Motor neuron (in vitro differentiated cells): ENCODE measurements around the gene TMEM121B. TPM values are rescaled to one million over a fixed set of nuclear protein-coding genes. Genes with fewer than 3 reads are reported as not detected.

ENCODE experiments used
- ATAC-seq, 8 experiments: fragments of 200-7000 bp; cut with Tn5 transposase; replicated peaks in 6 of 8; 2 replicates each; pipeline ENCODE4 v1.8.0; 2021; ENCODE audit warnings: mild to moderate bottlenecking in 8 of 8, moderate library complexity in 8 of 8
- H3K27ac ChIP-seq, 2 donors: fragments of 250-450 bp; sonication (Bioruptor Pico); 2 replicates each; pipeline ENCODE4 v1.9.0; 2021; ENCODE audit warnings: antibody characterized with exemption in 2 of 2, mild to moderate bottlenecking in 2 of 2, moderate library complexity in 1 of 2
- H3K4me1 ChIP-seq, 2 donors: fragments of 250-450 bp; sonication (Bioruptor Pico); replicated peaks in 1 of 2; 2 replicates each; pipeline ENCODE4 v1.6.1; 2021; ENCODE audit warnings: antibody characterized with exemption in 2 of 2, mild to moderate bottlenecking in 2 of 2, moderate library complexity in 1 of 2
- H3K4me3 ChIP-seq, 5 donors: fragments of 250-450 bp; sonication (Bioruptor Pico); 2 replicates each; pipeline ENCODE4 v1.9.0; 2021; ENCODE audit warnings: antibody characterized with exemption in 5 of 5, mild to moderate bottlenecking in 5 of 5, moderate library complexity in 4 of 5
- WGBS, 10 experiments: fragments of 450-650 bp; shearing (Covaris generic); methylation state at CpG; one replicate each; pipeline ENCODE4 v1.0.0; 2022; 5-methylcytosine and 5-hydroxymethylcytosine counted together
- in situ Hi-C, 9 experiments: fragments of 400-800 bp; cut with MboI; loops; one replicate each; pipeline ENCODE4 v1.15.0; 2021; ENCODE audit warnings: low sequenced_read_pairs in 9 of 9, low pct_unique_long_range_greater_than_20kb in 2 of 9; ENCODE audit not compliant: unreplicated experiment in 9 of 9
- total RNA-seq, 8 experiments: library from RNA; unstranded; fragments of 300-600 nt; gene quantifications; 2 replicates each; pipeline versions ENCODE4 v1.2.3 to v1.2.4, GENCODE V29; 2022

The TMEM121B gene
- total RNA-seq, 8 experiments from 2014 or later: 0.15 to 10.3 (median 4.9) TPM

DNA sequence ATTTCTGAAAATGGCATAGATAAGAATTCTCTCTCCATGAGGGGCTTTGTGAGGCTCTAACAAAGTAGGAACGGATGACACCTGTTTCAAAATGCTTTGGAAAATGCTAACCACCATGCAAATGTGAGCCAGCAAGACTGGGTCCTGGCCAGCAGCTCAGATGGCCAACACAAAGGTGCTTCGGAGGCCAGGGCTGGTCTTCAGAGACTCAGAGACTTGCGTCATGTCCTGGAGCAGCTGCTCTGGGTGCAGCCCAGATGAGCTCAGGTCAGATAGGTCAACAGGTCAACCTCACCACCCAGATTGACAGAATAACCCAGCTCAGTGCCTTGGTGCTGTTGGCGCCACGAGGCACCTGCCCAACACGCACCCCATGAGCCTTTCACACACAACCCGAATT lies 12.0 kb upstream of the TMEM121B start:
- ATAC-seq: no peak
- in situ Hi-C loops: no loop called here
- WGBS, 10 experiments: 67 to 100% (median 96%) methylated on average over 1 to 5 of the region's 7 CpGs; no CpG with 5 or more reads in 3 of the 10 experiments
- no peak overlapping the region for H3K4me3 ChIP-seq
- H3K27ac ChIP-seq: no peak overlapping the region
- H3K4me1 ChIP-seq: peaks cover 5 to 7% of the 10 kb centered on the region in 2 donors

DNA sequence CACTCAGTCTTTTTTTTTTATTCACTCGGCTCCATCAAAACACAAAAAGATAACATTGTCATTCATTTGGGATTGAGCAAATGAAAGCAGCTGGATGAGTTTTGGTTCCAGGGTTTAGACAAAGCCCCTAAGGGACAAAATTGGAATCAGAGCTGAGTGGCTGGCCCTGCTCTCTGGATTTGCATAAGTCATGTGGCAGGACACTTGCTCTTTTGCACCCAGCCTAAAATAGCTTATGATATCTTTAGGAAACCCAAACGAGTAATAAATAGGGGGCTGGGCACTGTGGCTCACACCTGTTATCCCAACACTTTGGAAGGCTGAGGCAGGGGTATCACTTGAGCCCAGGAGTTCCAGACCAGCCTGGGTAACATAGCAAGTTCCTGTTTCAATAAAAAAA lies 11.0 kb upstream of the TMEM121B start:
- H3K4me1 ChIP-seq: peaks cover 5 to 7% of the 10 kb centered on the region in 2 donors
- in situ Hi-C loops: no loop called here
- WGBS, 10 experiments: 0 to 100% (median 40%) methylated on average over 1 to 2 of the region's 2 CpGs; no CpG with 5 or more reads in 2 of the 10 experiments
- no peak overlapping the region for H3K4me3 ChIP-seq
- H3K27ac ChIP-seq: no peak overlapping the region
- peak in 3 of 8 experiments; percentile 14 to 27 (median 22) for ATAC-seq

DNA sequence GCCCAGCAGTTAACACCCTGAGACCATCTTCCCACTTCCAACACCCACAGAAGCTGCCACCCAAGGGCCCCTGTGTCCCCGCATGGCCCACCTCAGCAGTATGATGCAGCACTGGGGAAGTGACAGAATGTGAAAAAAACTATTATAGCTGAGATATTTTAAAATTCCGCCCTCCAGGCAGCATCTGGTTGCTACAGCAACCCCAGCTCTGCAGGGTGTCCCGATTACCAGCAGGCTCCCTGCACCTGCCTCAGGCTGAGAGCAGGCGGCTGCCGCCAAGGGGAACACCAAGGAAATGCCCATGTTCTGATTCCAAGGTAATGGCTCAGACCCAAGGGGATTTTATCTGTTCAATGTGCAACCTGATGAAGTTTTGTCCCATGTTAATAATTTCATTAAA lies 10.5 kb upstream of the TMEM121B start:
- Histone ChIP-seq H3K4me3 (no peak overlapping the region), H3K4me1 (peaks cover 5 to 7% of the 10 kb centered on the region in 2 donors), H3K27ac (no peak overlapping the region)
- WGBS, 10 experiments: 0 to 100% (median 27%) methylated on average over 1 to 2 of the region's 5 CpGs; no CpG with 5 or more reads in 4 of the 10 experiments
- in situ Hi-C loops: no loop called here
- peak; percentile 61 to 96 (median 84) for ATAC-seq

DNA sequence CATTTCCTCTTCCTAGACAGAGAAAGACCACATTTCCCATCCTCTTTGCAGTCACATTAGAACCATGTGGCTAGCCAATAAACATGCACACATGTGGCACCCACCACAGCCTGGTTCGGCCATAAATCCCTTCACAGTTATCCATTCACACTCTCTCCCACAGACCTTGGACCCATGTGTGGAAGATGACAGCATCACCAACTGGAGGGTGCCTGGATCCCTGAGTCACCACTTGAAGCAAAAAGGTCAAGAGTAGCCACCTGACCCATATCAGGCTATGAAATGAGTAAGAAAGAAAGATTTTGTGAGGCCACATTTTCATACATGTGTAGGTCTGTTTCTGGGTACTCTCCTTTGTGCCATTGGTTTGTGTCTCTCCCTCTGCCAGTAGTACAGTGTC lies 9.0 kb upstream of the TMEM121B start:
- Histone ChIP-seq H3K4me1 (peaks cover 5 to 7% of the 10 kb centered on the region in 2 donors), H3K27ac (no peak overlapping the region), H3K4me3 (no peak overlapping the region)
- ATAC-seq: peak in 2 of 8 experiments; percentile 49 to 65
- in situ Hi-C loops: no loop called here
- WGBS, 10 experiments: 0 to 100% (median 67%) methylated on average over 1 of the region's 1 CpG; no CpG with 5 or more reads in 5 of the 10 experiments

DNA sequence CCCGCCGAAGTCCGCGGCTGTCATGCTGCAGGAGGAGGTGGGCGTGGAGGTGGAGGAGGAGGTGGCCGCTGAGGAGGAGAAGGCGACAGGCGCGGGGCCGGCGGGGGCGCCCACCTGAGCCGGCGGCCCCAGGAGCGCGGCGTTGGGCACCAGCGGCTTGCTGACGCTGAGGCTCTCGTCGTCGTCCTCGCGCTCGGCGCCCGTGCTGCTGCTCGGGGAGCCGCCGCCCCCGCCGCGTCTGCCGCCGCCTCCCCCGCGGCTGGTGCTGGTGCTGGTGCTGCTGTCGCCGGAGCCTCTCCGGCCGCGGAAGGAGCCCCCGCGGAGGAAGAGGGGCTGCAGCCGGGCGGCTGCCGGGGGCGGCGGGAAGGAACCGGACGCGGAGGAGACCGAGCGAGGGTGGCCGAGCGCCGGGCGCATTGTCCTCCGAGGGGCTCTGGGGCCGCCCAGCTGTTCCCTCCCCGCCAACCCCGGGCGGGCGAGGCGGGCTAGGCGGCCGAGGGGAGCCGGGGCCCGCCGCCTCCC lies 388 bp downstream of the TMEM121B start:
- WGBS, 10 experiments: no CpG with 5 or more reads among the region's 70 CpGs
- Histone ChIP-seq H3K4me3 (peak overlapping the region; percentile 61 to 74 (median 67)), H3K4me1 (peaks cover 11 to 28% of the 10 kb centered on the region in 2 donors), H3K27ac (peak overlapping the region; percentile 73 to 76)
- in situ Hi-C loops: no loop called here
- ATAC-seq: peak; percentile 22 to 58 (median 27)

DNA sequence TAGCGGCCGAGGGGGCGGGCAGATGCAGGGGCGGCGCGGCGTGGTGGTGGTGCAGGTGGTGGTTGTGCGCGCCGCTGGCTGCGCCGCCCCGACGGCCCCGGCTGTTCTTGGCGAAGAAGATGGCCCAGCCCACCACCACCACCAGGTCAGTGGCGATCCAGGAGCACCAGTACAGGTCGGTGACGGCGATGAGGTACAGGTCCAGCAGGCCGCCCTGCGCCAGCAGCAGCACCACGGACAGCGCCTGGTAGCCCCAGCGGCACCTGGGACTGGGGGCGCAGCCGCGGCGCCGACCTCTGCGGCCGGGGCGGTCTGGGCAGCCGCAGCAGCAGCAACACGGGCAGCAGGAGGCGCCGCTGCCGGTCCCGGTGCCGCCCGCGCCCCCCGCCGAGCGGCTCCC lies 879 bp downstream of the TMEM121B start:
- peak overlapping the region; percentile 61 to 74 (median 67) for H3K4me3 ChIP-seq
- WGBS, 10 experiments: 0% methylated on average over 1 of the region's 45 CpGs; no CpG with 5 or more reads in 9 of the 10 experiments
- peaks cover 11 to 29% of the 10 kb centered on the region in 2 donors for H3K4me1 ChIP-seq
- peak overlapping the region in 1 of 2 donors; percentile 73 for H3K27ac ChIP-seq
- peak; percentile 1 to 74 (median 8) for ATAC-seq
- in situ Hi-C loops: no loop called here

DNA sequence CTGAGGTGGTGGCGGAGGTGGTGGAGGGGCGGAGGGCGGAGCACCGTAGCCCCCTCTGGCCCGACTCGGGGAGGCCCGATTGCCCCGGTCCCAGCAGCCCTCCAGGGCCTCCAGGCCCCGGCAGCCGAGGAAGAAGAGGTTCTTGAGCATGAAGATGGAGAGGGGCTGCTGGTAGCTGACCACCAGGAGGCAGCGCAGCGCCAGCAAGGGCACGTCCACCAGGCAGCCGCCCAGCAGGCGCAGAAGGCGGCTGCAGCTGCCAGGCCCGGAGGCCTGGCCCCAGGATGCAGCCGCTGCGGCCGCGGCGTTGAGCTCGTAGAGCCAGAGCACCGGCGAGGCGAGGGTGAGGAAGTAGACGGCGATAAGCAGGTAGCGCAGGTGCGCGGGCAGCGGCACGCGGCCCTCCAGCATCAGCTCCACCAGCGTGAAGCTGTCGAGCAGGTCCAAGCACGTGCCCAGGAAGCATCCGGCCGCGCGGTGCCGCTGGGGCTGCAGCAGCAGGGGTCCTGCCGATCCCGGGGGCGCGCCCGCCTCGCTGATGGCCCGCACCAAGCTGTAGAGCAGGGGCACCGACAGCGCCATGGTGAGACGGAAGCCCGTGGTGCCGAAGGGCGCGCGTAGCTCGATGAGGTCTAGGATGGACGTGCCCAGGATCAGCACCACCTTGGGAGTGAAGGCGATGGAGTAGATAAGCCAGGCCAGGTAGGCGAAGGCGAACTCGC lies 1.5 kb downstream of the TMEM121B start:
- in situ Hi-C loops: no loop called here
- Histone ChIP-seq H3K4me3 (peak overlapping the region; percentile 61 to 74 (median 67)), H3K4me1 (peaks cover 11 to 35% of the 10 kb centered on the region in 2 donors), H3K27ac (no peak overlapping the region)
- ATAC-seq: no peak
- WGBS, 10 experiments: 9 to 49% (median 20%) methylated on average over 4 to 10 of the region's 63 CpGs; no CpG with 5 or more reads in 7 of the 10 experiments

DNA sequence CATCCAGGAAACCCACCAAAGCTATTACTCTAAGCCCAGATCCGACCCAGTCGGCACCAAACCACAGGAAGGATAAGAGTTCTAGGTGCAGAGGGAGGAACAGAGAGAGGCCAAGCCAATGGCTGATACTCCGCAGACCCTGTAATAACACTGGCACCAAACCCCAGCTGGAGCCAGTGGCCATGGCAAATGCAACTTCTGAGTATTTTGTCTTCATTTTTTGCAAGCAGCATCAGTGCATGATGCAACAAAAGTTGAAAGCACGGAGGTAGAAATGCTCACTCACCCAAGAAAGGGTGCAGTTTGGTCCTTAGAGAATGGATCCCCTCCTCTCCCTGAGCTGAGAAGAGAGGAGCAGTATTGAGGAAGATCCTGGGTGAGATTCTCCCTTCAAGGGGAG lies 2.8 kb downstream of the TMEM121B start:
- Histone ChIP-seq H3K27ac (no peak overlapping the region), H3K4me3 (peak overlapping the region in 3 of 5 donors; percentile 11 to 74 (median 62)), H3K4me1 (peaks cover 11 to 35% of the 10 kb centered on the region in 2 donors)
- ATAC-seq: no peak
- in situ Hi-C loops: no loop called here
- WGBS, 10 experiments: 58 to 100% (median 89%) methylated on average over 1 to 3 of the region's 4 CpGs; no CpG with 5 or more reads in 5 of the 10 experiments

DNA sequence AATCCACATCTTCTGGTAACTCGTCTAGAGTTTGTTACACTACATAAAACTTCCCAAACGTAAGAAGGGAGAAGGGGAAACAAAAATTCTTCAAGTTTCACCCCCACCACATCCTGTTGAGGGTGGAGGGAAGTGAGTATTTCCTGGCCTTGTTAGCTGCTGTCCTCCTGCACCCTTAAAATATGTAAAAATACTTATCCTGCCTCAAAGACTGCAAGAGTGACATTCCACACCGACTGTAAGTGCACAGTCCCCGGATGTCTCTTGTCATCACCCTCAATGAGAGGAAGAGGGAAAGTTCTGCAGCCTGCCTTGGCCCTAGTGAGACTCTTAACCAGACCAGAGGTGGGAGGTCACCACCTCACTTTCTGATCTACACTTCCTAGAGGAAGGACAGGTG lies 3.3 kb downstream of the TMEM121B start:
- Histone ChIP-seq H3K4me1 (peaks cover 11 to 35% of the 10 kb centered on the region in 2 donors), H3K27ac (no peak overlapping the region), H3K4me3 (peak overlapping the region in 2 of 5 donors; percentile 62 to 74)
- no peak for ATAC-seq
- 22 to 61% (median 52%) methylated on average over 2 to 4 of the region's 4 CpGs; no CpG with 5 or more reads in 4 of the 10 experiments for WGBS, 10 experiments
- in situ Hi-C loops: no loop called here

DNA sequence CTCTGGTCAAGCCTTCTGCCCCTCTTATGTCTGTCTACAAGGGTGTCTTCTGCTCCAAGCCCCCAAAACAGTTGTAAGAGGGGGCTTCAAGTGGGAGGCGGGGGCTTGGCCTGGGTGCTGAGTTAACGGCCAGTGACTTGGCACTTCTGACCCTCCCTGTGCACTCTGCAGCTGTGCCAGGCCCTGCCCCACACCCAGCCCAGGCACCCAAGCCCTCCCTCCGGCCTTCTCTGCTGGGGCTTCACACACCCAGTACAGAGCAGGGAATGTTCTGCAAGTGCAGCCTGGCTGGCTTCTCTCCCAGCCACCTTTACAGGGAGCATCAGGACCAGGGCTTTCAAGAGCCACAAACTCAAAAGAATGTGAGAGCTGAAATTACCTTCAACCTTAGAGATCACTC lies 3.8 kb downstream of the TMEM121B start:
- ATAC-seq: no peak
- H3K4me3 ChIP-seq: peak overlapping the region in 1 of 5 donors; percentile 7
- H3K27ac ChIP-seq: no peak overlapping the region
- in situ Hi-C loops: no loop called here
- WGBS, 10 experiments: 20 to 40% methylated on average over 1 of the region's 3 CpGs; no CpG with 5 or more reads in 8 of the 10 experiments
- peaks cover 11 to 35% of the 10 kb centered on the region in 2 donors for H3K4me1 ChIP-seq

DNA sequence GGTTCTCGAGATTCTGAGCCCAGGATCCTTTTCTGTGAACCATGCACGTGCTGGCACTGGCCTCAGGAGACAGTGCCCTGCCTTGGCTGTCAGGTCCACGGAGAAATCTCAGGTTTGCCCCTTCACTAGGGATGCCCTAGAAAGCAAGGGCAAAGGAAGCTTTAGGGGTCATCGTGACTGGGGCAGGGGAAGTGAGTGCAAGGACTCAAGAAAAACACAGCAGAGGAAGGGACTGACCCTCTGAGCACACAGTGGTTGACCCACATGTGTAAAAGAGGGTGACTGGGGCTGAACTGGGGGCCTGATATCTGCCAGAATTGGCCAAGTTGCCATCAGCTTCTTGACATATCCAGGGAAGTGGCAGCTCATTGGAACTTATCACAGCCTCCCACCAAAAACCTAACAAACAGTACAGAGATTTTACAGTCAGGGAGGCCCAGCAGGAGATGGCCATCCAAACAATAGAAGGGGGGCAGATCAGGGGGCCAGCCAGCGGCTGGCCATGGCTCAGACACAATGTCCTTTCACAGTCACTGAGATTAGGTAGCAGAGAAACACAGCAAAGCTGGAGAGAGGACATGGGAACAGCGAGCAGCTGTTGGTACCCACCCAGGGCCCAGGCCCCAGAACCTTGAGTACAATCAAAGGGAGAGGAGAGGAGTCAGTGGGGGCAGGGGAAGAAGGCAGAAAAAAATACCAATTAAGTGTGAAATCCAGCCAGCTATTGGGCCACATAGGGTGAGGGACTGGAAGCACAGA lies 4.4 kb downstream of the TMEM121B start:
- no peak for ATAC-seq
- Histone ChIP-seq H3K4me1 (peaks cover 9 to 32% of the 10 kb centered on the region in 2 donors), H3K27ac (no peak overlapping the region), H3K4me3 (no peak overlapping the region)
- in situ Hi-C loops: no loop called here
- WGBS, 10 experiments: 0 to 90% (median 40%) methylated on average over 1 to 5 of the region's 6 CpGs

DNA sequence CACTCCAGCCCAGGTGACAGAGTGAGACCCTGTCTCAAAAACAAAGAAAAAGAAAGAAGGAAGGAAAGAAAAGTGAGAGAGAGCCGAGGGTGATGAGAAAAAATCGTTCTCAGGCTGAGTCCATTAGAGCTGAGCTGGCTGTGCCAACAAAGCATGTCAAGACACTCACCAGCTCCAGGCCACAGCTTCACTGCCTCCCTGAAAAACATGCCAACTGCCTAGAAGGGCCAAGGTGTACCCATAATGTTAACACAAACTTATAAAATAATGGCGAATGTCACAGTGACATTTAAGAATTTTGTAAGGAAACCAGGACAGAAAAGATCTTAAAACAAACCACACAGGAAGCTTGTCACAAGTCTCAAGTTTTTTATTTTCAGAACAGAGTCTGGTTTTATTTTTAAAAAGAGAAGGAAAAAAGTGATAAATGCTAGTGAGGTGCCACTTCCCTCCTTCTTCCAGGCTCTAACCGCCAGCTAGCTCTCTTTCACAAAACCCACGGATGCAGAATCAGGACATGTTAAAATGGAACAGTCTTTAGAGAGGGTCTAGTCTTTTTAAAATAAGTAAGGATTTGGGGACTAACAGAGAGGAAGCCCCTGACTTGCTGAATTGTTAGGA lies 5.1 kb downstream of the TMEM121B start:
- no peak overlapping the region for H3K4me3 ChIP-seq
- no peak for ATAC-seq
- 40 to 100% (median 60%) methylated on average over 1 to 5 of the region's 5 CpGs; no CpG with 5 or more reads in 1 of the 10 experiments for WGBS, 10 experiments
- H3K27ac ChIP-seq: no peak overlapping the region
- H3K4me1 ChIP-seq: peaks cover 7 to 31% of the 10 kb centered on the region in 2 donors
- in situ Hi-C loops: no loop called here
